Left cardiac atrium (tissue), 4 donors: ENCODE measurements around the gene RPS6KA2. TPM values are rescaled to one million over a fixed set of nuclear protein-coding genes. Genes with fewer than 3 reads are reported as not detected.
A peak's percentile ranks its signal among the peaks of the same experiment; 100 is the strongest.
"Not testable (repeated sequence)": the region's sequence is repeated elsewhere in the genome, so short reads cannot be mapped to it uniquely, and the experiment has no call there.

Experiments
- ATAC-seq, 2 donors: fragments of 200-7000 bp; cut with Tn5 transposase; one replicate each; pipeline ENCODE4 v1.9.1; 2020; ENCODE audit warnings: mild to moderate bottlenecking in 2 of 2, moderate library complexity in 2 of 2
- DNase-seq: peaks from one replicate; pipeline ENCODE4 v3.0.0-alpha.2; 2020
- intact Hi-C, 2 donors: fragments of 100-400 bp; cut with DNase I; formaldehyde crosslinking; loops; one replicate each; pipeline versions ENCODE4 v1.14.1 to v1.15.1; 2022 to 2023
- total RNA-seq, 2 donors: library from RNA; stranded (reverse); fragmentation: NEBNext Ultra II Directional; extraction: Animal tissue kit (Norgen Biotek cat#: 25700); gene quantifications; one replicate each; pipeline ENCODE4 v1.2.1, GENCODE V29; 2021
- donor health status: DM: no; HTN: yes; CAD: no.
- donor health status: DM: no; HTN: yes; CAD: no; lungs with severe emphysema.
- donor health status: DM: yes; HTN: yes; CAD: no.
- donor health status: Dilated cardiomyopathy.

Gene RPS6KA2
- total RNA-seq, 2 donors from 2014 or later: 59.6 to 95.7 TPM

- DNase-seq (no peak), ATAC-seq (peak; percentile 43 to 55)
- intact Hi-C loops: no loop called here
Measured at GRCh38 chr6:166586424-166587156, 40.5 kb downstream of the RPS6KA2 start, which contains the start of gene RAMACL. Gene RAMACL (minus strand): TSS chr6:166586678. CDS start chr6:166586477, 201 bp downstream.

GRCh38 chr6:166584853-166585429 lies 42.1 kb downstream of the RPS6KA2 start:
- intact Hi-C loops: no loop called here
- DNase-seq (no peak), ATAC-seq (no peak)

- intact Hi-C loops: no loop called here
- no peak for ATAC-seq
- no peak for DNase-seq
Measured at GRCh38 chr6:166584155-166584554, 42.9 kb downstream of the RPS6KA2 start.

- DNase-seq: no peak
- ATAC-seq: no peak
- intact Hi-C loops: no loop called here
Measured at GRCh38 chr6:166583230-166583965, 43.7 kb downstream of the RPS6KA2 start.

GRCh38 chr6:166582258-166582657 lies 44.8 kb downstream of the RPS6KA2 start:
- ATAC-seq: no peak
- no peak for DNase-seq
- intact Hi-C loops: no loop called here

GRCh38 chr6:166581801-166582200 lies 45.2 kb downstream of the RPS6KA2 start:
- intact Hi-C loops, ATAC-seq, DNase-seq: not testable (repeated sequence)

GRCh38 chr6:166581091-166581511 lies 46.0 kb downstream of the RPS6KA2 start:
- no peak for ATAC-seq
- no peak for DNase-seq
- intact Hi-C loops: no loop called here

GRCh38 chr6:166580076-166581050 lies 46.7 kb downstream of the RPS6KA2 start:
- no peak for DNase-seq
- no peak for ATAC-seq
- intact Hi-C loops: no loop called here

- ATAC-seq (no peak), DNase-seq (no peak)
- intact Hi-C loops: no loop called here
Measured at GRCh38 chr6:166579237-166579850, 47.7 kb downstream of the RPS6KA2 start.

- intact Hi-C loops: no loop called here
- ATAC-seq: no peak
- DNase-seq: no peak
Measured at GRCh38 chr6:166578536-166579236, 48.4 kb downstream of the RPS6KA2 start.

- ATAC-seq (peak; percentile 75 to 92), DNase-seq (peak; percentile 56)
- intact Hi-C loops: no loop called here
Measured at GRCh38 chr6:166575205-166575604, 51.8 kb downstream of the RPS6KA2 start.

GRCh38 chr6:166573511-166574216 lies 53.4 kb downstream of the RPS6KA2 start:
- DNase-seq (no peak), ATAC-seq (no peak)
- intact Hi-C loops: no loop called here

- DNase-seq (no peak), ATAC-seq (no peak)
- intact Hi-C loops: no loop called here
Measured at GRCh38 chr6:166572370-166573261, 54.4 kb downstream of the RPS6KA2 start.

- no peak for ATAC-seq
- DNase-seq: no peak
- intact Hi-C loops: no loop called here
Measured at GRCh38 chr6:166570929-166571713, 55.9 kb downstream of the RPS6KA2 start.

GRCh38 chr6:166569206-166569605 lies 57.8 kb downstream of the RPS6KA2 start:
- DNase-seq (no peak), ATAC-seq (no peak)
- intact Hi-C loops: no loop called here

GRCh38 chr6:166567813-166568212 lies 59.2 kb downstream of the RPS6KA2 start:
- ATAC-seq: no peak
- intact Hi-C loops: no loop called here
- no peak for DNase-seq
